Activated CD4-positive, alpha-beta T cell treated with anti-CD3 and anti-CD28 coated beads, Interleukin-2, amount 50 U/mL, for 16 hours (primary cell): ENCODE results near the gene MEI4.
A peak's percentile ranks its signal among the peaks of the same experiment; 100 is the strongest.
"Not testable (repeated sequence)": the region's sequence is repeated elsewhere in the genome, so short reads cannot be mapped to it uniquely, and the experiment has no call there.

Source experiments
- DNase-seq: peaks from one replicate; pipeline ENCODE4 v3.0.0-alpha.2; 2020

MEI4 gene, protein sequence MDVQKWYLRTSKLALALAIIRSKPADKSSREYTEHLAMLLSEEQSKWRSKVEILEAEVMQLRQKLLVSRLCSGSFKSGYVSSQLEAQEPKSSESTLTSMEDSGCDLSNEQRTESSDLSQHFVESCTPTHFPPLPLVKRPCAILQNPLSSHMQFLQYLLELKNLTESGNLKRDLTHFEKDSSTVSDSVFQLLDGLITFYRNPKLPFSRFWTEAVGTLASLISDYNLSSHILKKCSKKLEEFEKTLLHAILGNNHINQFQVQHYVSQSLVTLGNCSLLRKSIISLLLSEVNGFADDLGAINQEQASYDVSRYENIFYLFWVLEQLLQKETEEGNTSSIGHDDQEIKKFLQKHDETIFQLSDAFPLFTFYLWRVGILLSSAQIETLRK

DNA sequence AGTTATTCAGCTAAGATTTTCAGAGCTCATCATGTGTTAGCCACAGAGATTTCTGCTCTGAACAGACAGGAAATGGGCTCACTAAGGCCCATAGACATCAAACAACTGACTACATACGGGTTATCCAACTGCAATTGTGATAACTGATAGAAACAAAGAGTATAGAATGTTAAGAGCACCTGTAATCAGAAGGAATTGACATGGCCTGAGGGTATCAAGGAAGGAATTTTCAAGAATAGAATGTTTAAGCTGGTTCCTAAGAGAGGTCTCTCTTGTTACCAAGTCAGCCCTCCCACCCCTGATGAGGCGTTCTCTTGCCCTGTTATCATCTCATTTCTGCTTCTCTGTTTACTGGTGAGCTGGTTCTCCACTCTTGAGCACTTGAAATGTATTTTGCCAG, at the start of gene MEI4:
Gene MEI4 (plus strand): TSS at position 301 of the 400 bp plus-strand sequence. CDS start 37,633 bp downstream, outside the sequence.
- DNase-seq, result no peak

DNA sequence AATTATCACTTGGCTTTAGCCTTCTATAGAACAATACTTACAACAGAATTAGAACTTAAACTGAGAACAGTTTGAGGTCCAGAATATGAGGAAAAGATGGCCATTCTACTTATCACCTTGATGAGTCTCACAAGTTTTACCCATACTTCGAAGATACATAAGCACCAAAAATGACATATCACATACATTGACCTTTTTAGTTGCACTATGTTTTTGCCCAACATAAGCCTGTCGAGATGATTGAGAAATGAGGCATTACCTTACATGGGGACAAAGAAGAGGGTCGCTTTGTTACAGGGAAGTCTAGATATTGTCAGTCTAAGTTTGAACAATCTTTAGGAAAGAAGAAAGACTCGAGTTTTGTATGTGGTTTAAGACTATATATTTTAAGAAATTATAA, 48.4 kb upstream of the MEI4 start:
- DNase-seq, result no peak

DNA sequence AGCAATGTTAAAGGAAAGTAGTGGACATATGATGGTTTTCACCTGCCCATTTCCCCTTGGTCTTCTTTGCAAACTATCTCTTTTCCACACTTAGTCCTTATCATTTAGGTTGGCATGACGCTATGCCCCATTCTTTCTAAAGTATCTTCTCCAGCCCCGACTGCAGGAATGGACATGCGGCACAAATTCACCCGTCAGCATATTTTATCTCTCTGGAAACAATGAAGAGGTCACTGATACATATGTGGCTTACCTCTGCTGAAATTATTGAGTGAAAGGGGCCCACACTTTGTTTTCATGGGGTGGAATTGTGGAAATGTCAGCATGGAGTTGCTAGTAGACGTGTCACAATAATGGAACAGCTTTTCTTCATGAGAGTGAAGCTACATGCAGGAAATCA, 45.8 kb upstream of the MEI4 start:
- no peak for DNase-seq

DNA sequence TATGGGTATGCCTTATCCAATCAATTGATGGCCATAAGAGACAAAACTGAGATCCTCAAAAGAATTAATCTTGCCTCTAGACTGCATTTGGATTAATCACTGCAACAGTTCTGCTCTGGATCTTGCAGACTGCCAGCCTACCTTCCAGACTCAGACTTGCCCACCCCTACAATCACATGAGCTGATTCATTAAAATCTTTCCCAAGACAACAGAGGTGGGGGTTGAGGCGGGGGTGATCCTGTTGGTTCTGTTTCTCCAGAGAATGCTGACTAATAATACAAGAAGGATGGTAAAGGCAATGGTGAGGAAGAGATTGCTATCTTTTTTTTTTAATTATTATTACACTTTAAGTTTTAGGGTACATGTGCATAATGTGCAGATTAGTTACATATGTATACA, 43.7 kb upstream of the MEI4 start:
- no peak for DNase-seq

DNA sequence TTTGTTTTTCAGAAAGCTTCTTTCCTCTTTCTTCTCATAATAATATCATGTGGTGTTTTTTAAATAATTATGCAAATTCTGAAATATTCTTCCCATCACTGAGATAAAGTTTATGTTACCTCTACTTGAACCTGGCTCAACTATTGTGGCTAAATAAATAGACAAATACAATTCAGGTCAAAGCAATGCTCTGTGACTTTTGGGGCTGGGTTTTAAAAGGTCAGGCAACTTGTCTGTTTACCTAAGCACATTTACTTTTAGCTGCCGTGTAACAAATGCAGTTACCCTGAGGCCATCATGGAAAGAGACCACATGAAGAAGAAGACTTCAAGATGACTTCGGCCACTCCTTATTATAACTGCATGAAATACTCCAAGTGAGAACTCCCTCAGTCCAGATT, 33.7 kb upstream of the MEI4 start:
- DNase-seq, result no peak

DNA sequence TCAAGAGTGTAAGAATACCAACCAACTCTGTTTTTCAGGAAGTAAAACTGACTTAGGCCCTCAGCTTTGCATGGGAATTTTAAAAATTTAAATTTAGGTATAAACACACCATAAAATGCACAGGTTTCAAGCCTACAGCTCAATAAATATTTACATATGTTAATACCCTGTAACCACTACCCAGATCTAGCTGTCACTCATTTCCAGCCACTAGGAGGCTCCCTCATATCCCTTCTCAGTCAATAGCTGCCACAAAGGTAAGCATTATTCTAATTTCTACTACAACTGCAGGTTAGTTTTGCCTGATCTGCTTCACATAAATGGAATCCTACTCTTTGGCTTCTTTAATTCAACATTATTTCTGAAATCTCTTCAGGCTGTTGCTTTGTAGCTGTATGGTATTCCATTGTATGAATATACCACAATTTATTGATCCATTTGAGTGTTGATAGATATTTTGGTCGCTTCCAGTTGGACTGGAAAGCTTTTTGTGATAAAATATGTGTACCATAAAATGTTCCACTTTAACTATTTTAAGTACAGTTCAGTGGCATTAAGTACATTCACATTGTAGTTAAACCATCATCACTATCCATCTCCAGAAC, 32.5 kb upstream of the MEI4 start:
- DNase-seq, result peak; percentile 7

DNA sequence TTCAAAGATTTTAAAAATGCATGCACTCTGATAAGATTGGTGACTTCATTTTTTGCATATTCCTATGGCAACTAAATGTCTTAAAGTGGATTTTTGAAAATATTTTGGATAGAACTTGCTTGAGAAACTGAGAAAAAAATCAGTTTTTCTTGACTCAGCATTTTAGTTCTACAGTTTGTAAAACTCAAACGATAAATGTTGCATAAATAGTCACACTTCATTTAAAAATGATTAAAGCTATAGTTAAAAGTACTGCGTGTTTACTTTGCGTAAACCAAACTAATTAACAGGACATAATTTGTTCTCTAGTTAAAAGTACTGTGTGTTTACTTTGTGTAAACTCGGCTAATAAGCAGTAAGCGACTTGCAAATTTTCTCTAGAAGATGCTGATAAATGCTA, 28.3 kb upstream of the MEI4 start:
- DNase-seq, result no peak

DNA sequence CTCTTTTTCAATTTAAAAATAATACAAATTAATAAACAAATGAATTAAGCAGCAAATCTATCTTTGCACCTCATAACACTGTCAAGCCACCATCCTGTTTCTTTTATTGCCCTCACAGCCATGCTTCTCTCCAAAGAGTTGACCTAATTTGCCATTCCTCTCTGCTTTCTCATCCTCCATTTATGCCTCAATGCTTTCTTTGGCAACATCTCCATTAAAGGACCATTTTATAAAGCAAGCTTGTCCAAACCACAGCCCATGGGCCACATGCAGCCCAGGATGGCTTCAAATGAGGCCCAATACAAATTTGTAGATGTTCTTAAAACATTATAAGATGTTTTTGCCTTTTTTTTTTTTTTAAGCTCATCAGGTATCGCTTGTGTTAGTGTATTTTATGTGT, 26.4 kb upstream of the MEI4 start:
- no peak for DNase-seq

DNA sequence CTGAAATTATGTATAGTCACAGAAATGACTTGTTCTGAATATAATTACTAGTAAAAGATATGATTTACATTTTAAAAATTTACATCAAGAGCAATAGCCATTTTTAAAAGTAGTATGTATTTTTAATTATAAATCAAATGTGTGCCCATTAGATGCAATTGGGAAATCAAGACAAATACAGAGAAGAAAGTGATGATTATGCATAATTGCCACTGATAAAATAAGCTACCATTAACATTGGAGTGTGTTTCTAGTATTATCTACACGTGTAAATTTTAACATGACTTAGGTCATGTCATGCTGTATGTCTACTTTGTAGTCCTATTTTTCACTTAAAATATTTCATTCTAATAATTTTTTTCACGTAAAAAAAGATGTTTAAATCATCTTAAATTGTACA, 22.8 kb upstream of the MEI4 start:
- no peak for DNase-seq

DNA sequence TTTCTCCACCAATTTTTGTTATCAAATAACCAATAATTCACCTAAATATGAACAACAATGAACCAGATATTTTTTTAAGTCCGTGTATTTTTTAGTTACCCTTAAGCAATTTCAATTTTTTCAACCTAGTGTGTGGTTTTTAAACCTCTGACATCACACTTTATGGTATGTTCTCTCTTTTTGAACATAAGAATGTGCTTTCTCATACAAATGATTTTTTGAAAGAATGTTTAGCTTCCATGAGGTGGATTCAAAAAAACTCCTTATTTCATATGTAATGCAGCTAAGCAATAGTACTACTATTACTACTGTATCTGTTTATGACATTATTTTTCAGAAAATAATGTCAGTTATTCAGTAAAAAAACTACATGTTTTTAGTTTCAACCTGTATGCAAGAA, 19.4 kb upstream of the MEI4 start:
- no peak for DNase-seq

DNA sequence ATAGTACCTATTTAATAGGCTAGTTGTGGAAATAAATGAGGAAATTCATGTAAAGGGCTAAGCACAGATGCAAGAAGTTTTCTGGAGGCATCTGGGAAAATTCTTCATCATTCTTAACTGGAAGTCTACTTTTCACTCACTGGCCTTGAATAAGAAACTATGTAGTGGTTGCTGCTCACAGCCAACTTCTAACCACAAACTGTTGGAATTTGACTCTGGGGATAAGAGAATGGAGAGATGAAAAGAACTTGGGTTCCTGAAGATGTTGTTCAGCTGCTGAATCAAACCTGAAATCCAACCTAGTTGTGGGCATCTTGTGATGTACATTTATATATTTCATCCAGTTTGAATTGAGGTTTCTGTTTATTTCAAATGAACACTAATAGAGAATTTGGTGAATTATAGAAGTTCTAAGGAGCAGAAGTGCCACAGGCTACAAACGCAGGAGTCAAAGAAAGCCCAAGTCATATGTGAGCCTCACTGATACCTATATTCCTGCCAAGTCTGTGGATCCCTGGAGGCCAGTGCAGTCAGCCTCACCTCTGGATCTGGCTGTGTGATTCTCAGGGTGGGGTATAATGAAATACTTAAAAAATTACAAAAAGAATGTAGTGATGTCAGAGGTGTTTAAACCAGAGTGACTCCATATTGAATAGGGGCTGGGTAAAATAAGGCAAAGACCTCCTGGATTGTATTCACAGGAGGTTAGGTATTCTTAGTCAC, 18.7 kb upstream of the MEI4 start:
- DNase-seq, result no peak

DNA sequence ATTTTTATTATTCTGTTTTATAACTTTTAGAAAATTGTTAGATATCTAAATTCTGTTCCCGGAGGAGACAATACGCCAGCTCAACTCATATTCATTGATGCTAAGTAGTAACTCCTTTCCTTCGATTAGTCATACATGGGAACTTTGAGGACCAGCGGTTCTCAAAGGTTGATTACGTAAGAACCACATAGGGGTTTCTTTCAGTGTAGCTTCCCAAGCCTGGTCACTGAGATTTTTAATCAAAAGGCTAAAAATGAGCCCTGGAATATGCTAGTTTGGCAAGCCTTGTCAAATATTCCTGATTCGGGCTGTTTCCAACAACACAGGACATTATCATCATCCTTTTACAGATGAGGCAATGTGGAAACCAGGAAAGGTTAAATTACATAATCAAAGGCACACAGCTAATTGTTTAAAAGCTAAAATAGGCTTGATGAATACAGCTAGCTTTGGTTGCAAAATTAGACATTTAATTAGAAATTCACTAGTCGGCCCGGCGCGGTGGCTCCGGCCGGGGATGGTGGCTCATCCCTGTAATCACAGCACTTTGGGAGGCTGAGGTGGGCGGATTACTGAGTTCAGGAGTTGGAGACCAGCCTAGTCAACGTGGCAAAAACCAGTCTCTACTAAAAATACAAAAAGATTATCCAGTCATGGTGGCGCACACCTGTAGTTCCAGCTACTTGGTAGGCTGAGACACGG, 14.6 kb upstream of the MEI4 start:
- DNase-seq, result no peak

DNA sequence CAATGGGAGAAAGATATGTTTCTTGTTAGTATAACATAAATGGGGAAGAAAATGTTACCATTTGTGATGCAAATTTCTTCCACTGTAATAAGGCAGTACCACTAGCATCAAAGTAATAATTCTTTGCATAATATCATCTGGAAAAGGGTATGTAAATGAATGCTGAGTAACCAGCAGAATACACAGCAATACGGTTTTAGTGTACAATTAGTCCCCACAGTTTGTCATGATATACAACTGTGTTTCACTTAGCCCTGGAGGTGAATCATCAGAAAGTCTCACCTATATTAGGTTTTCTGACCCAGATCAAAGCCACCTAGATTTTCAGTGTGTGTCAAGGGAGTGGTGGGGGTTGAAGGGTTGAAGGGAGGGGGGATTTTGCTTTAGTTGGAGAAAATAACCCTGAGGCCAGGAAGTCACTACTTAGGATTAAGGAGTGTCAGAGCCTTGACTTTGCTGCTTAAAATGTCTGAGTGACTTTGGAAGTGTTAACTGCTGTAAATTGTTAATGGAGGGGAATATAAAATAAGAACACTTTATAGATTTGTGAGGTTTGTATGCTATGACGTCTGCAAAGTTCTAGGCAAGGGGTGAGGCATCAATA, 8.6 kb upstream of the MEI4 start:
- no peak for DNase-seq

DNA sequence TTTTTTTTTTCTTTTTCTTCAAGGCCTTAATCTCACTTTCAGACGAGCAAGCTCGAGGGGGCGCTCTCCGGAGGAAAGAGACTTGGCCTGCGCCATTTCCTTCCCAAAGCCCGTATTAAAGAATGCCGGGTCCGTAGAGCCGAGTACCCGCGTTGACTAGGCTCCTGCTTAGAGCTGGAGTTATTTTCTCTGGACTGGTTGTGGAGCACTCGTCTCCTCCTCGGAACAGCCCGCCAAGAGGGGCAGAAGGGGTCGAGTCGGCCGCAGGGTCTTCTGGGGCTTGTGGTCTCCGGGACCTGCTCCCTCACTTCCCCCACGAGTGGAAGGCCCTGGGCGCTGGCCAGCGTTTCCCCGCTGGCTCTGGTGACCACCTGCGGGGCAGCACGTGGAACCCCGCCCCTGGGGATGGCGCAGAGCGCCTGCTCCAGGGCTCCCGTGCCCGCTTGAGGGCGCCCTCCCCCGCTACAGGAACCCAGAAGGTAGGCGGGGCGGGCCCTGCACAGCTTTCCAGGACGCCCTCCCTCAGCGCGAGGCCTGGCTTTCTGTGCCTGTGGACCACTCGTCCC, 2.7 kb upstream of the MEI4 start:
- peak; percentile 2 for DNase-seq

DNA sequence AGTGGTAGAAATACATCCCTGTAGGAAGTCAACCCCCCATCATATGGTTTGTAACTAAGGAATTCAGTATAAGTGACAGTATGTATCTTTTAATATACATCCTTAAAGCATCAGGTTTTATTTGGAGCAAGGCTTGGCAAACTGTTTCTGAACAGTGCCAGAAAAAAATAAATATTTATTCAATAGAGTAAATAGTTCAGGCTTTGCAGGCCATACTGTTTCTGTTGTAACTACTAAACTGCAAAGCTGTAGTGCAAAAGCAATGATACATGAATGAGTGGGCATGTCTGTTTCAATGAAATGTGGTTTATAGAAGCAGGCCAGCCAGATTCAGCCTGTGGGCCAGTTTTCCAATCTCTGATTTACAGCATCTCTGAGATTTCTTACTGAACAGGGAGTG, 977 bp downstream of the MEI4 start:
- no peak for DNase-seq

DNA sequence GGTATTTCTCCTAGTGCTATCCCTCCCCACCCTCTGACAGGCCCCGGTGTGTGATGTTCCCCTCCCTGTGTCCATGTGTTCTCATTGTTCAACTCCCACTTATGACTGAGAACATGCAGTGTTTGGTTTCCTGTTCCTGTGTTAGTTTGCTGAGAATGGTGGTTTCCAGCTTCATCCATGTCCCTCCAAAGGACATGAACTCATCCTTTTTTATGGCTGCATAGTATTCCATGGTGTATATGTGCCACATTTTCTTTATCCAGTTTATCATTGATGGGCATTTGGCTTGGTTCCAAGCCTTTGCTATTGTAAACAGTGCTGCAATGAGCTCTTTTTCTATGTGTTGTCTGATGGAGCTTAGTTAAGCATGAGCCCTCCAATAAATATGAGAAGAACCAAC, 2.2 kb downstream of the MEI4 start:
- DNase-seq, result not testable (repeated sequence)

DNA sequence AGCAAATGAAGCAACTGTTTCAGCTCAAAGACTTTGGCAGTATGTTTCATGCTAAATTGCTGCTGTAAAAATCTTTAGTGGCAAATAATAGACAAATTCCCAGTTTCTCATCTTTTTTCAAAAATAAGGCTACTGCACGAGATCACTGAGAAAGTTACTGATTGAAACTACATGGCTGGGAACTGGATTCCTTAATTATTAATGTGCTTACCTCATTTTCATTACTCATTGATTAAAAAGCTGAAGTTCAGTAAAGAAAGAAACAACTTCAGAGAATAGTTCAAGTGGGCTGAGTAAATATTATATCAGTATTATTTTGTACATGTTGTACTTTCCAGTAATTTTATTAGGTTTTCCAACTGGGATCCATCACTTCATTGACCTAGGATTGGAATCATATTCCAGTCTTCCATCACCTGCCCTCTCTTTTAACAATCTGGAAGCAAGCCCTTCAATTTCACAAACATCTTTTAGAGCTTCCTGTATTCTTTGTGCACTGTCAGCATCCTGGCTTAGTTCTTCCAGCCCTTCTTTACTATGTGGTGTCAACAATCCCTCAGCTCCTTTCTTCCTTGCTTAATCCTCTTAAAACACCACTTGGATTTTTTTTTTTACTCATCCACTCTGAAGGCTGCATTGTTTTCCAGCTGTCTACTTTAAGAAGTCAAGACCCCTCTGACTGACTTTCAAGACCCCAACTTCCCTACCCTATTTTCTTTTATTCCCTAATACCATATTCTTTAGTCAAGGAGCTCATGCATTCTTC, 4.3 kb downstream of the MEI4 start:
- no peak for DNase-seq

DNA sequence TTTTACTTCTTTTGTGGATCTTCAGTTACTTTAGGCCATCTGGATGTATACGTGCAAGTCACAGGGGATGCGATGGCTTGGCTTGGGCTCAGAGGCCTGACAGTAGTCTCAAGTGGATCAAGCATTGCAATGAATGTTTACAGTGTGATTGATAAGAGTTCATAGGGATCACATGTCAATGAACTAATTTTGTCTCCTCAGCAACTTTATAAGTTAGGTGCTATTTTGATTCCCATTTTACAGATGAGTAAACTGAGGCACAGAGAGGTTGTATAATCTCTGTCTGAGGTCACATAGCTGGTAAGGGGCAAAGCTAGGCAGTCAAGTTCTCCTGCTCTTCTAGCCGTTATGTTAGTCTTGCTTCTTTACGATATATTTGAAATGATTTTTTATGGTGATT, 13.5 kb downstream of the MEI4 start:
- DNase-seq, result no peak

DNA sequence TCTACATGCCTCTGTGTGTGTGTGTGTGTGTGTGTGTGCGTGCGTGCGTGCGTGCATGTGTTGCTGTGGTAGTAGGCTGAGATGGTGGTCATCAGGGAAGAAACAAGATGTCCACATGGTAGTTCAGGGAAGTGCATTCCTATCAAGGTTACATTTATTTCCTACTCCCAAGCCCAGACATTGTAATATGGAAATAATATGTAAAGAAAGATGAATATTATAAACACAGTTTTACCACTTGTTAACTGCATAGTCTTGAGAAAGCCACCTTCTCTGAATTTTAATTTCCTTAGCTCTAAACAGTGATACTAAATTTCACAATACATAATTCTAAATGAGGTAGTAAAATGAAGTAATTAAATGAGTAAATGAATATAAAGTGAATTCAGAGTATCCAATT, 14.0 kb downstream of the MEI4 start:
- no peak for DNase-seq

DNA sequence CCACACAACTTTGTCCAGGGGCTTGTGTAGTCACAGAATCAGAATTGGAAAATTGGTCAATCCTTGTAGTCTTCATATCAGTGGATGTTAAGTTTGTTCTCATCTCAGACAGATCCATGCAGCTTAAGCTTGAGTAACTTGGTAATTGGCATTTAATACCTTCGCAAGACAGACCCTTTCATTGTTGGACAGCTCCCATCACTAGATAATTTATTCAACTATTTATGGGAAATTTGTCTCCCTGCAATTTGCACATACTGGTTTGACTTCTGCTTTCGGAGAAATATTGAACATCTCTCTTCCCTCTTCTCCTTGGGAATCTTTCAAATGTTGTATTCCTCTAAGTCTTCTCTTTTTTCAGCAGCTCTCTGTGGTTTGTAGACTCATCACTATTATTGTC, 17.1 kb downstream of the MEI4 start:
- no peak for DNase-seq

DNA sequence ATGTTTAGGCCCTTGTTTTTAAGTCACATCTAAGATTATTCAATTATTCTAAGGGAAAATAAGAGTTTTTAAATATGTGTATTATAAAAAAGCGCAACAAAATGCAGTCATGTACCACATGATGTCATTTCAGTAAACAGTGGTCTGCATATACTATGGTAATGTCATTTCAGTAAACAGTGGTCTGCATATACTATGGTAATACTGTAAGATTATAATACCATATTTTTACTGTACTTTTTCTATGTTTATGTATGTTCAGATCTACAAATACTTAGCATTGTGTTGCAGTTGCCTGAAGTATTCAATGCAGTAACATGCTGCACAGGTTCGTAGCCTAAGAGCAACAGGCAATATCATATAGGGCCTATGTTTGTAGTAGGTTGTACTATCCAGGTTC, 21.4 kb downstream of the MEI4 start:
- DNase-seq, result no peak

DNA sequence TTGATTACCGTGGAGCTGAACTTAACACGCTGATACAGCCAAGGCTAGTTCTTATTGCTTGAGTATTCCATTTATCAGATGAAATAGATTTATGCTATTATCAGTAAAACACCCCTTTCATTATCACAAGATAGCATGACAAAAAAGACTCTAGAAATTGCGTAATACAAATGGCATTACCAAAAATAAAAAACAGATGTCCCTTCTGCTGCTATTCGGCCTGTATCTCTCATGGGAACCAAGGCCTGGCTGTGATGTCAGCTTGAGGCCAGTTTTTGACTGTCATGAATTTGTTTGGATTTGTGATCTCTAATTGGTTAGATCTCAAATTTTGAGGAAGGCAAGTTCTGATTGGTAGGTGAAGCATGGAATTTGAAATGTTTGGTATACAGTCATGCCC, 25.2 kb downstream of the MEI4 start:
- DNase-seq, result no peak
